Mucosa of descending colon (tissue), 3 donors: ENCODE data around the gene SLC9A4. TPM values are rescaled to one million over a fixed set of nuclear protein-coding genes. Genes with fewer than 3 reads are reported as not detected.
"Not testable (repeated sequence)": the region's sequence is repeated elsewhere in the genome, so short reads cannot be mapped to it uniquely, and the experiment has no call there.

Experiments
- ATAC-seq: fragments of 200-7000 bp; cut with Tn5 transposase; one replicate; pipeline ENCODE4 v1.9.1; 2020; ENCODE audit warnings: mild to moderate bottlenecking, moderate library complexity
- DNase-seq, 3 donors: peaks; one replicate each; pipeline ENCODE4 v3.0.0-alpha.2; 2020
- H3K36me3 ChIP-seq: fragments of 200-600 bp; one replicate; pipeline ENCODE4 v1.8.0; 2021; ENCODE audit warnings: low read depth, mild to moderate bottlenecking
- H3K4me1 ChIP-seq: fragments of 200-600 bp; one replicate; pipeline ENCODE4 v1.8.0; 2021; ENCODE audit warnings: low read depth, mild to moderate bottlenecking
- H3K4me3 ChIP-seq: fragments of 200-600 bp; one replicate; pipeline ENCODE4 v1.8.0; 2021; ENCODE audit warnings: mild to moderate bottlenecking
- H3K9me3 ChIP-seq: fragments of 200-600 bp; one replicate; pipeline ENCODE4 v1.8.0; 2021; ENCODE audit warnings: mild to moderate bottlenecking
- intact Hi-C, 2 donors: fragments of 100-400 bp; cut with DNase I in 1 of 2; cut with micrococcal nuclease in 1 of 2; formaldehyde crosslinking; loops; one replicate each; pipeline versions ENCODE4 v1.11.0 to v1.11.1; 2022; cut with DNase I, micrococcal nuclease
- total RNA-seq, 3 donors: library from RNA; stranded (reverse); fragmentation: NEBNext Ultra II Directional in 2 of 3; extraction: Animal tissue kit (Norgen Biotek cat#: 25700) in 2 of 3; gene quantifications; one replicate each; pipeline versions ENCODE4 v1.2.1 to v1.2.4, GENCODE V29; 2021 to 2023
- TF ChIP-seq, protein P1 (sequence below): fragments of 200-600 bp; IDR thresholded peaks from one replicate; pipeline ENCODE4 v1.8.0; 2022; ENCODE audit warnings: antibody characterized with exemption, mild to moderate bottlenecking
- donor health status: DM: no; HTN: no; CAD: no; lungs with moderate emphysema.
- donor health status: DM: no; HTN: no; CAD: no.
- donor health status: DM: no; HTN: yes; CAD: no.

Gene SLC9A4
- total RNA-seq, 3 donors from 2014 or later = 0.17 to 0.32 TPM; not detected in 1

DNA sequence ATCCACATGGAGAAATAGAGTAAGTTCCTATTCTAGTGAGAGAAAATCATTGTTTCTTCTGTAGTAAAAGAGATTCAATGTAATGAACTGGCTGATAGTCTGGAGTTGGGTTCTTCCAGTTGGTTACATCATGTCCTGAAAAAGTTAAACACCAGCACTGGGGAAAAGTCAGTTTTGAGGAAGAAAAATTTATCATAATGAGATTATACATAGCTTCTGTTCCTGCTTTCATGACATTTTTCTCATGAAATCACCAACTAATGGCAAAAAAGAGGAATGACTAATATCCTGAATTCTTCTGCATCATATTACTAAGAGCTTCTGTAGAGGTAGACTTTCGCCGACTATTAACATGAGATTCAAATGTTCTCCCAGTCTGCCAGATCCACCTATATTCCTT lies 77.1 kb downstream of the SLC9A4 start:
- peaks cover 13% of the 10 kb centered on the region for H3K9me3 ChIP-seq
- H3K4me3 ChIP-seq = no peak overlapping the region
- intact Hi-C loops = no loop called here
- no peak for DNase-seq
- ATAC-seq = no peak
- TF ChIP-seq, protein P1, sequence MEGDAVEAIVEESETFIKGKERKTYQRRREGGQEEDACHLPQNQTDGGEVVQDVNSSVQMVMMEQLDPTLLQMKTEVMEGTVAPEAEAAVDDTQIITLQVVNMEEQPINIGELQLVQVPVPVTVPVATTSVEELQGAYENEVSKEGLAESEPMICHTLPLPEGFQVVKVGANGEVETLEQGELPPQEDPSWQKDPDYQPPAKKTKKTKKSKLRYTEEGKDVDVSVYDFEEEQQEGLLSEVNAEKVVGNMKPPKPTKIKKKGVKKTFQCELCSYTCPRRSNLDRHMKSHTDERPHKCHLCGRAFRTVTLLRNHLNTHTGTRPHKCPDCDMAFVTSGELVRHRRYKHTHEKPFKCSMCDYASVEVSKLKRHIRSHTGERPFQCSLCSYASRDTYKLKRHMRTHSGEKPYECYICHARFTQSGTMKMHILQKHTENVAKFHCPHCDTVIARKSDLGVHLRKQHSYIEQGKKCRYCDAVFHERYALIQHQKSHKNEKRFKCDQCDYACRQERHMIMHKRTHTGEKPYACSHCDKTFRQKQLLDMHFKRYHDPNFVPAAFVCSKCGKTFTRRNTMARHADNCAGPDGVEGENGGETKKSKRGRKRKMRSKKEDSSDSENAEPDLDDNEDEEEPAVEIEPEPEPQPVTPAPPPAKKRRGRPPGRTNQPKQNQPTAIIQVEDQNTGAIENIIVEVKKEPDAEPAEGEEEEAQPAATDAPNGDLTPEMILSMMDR = no peak
- H3K36me3 ChIP-seq = no peaks in the 10 kb centered on the region
- no peaks in the 10 kb centered on the region for H3K4me1 ChIP-seq

DNA sequence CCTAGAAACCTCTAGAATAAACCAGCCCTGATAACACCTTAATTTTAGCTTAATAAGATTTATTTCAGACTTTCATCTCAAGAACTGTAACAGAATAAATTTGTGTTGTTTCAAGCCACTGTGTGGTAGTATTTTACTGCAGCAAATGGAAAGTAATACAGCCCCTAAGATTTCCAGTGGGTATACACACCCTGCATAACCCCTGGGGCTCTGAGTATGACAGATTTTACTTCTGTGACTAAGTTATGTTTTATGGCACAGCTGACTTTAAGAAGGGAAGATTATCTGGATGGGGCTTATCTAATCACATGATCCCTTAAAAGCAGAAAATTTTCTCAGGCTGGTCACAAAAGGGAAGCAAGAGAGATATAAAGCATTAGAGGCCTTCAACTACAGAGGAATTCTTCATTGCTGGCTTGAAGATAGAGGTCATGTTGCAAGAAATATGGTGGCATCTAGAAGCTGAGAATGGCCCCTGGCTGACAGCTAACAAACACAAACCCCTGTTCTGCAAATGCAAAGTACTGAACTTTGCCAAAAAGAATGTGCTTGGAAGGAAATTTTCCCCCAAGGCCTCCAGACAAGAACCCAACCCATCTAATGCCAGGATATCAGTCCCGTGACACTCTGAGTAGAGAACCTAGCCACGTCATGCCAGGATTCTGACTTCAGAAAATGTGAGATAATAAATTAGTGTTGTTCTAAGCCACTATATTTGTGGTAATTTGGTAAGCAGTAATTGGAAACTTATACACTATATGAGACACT lies 78.5 kb downstream of the SLC9A4 start:
- TF ChIP-seq, protein P1 = no peak
- no peak for DNase-seq
- intact Hi-C loops = no loop called here

DNA sequence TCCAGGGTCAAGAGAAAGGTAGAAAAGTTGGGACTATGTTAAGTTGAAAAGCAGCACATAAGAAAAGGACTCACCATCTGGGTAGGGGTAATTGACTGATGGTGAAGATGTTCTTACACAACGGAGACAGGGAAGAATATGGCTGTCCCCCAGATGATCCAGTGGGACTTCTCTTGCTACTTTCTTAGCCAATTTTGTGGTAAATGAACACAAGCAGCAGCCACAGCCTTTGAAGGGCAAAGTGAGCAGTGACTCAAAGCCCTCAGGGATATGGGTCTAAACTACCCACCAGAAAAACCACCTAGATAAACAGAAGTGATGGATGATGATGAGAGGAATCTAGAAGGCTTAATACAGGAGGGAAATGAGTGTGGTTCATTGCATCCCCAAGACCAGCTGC lies 80.6 kb downstream of the SLC9A4 start:
- intact Hi-C loops = no loop called here

More for the DNA sequence above, 78.5 kb downstream of the SLC9A4 start:
- Histone ChIP-seq H3K9me3 (peaks cover 13% of the 10 kb centered on the region), H3K4me3 (no peak overlapping the region), H3K36me3 (no peaks in the 10 kb centered on the region), H3K4me1 (no peaks in the 10 kb centered on the region)
- no peak for ATAC-seq

DNA sequence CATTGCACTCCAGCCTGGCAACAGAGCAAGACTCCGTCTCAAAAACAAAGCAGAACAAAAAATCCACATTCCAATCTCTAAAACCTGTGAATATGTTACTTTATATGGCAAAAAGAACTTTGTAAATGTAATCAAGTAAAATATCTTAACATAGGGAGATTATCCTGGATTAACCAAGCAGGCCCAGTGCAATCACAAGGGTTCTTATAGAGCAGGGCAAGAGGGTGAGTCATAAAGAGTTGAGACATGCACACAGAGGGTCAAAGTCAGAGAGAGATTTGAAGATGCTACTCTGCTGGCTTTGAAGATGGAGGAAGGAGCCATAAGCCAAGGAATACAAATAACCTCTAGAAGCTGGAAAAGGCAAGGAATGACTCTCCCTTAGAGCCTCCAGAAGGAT lies 85.4 kb downstream of the SLC9A4 start:
- TF ChIP-seq, protein P1 = no peak
- H3K4me3 ChIP-seq = no peak overlapping the region
- no peaks in the 10 kb centered on the region for H3K36me3 ChIP-seq
- H3K9me3 ChIP-seq = no peaks in the 10 kb centered on the region
- H3K4me1 ChIP-seq = no peaks in the 10 kb centered on the region
- no peak for ATAC-seq
- no peak for DNase-seq
- intact Hi-C loops = no loop called here

More for the DNA sequence above, 80.6 kb downstream of the SLC9A4 start:
- no peak for DNase-seq
- H3K4me3 ChIP-seq = no peak overlapping the region
- no peak for ATAC-seq
- H3K9me3 ChIP-seq = peaks cover 10% of the 10 kb centered on the region
- TF ChIP-seq, protein P1 = no peak
- no peaks in the 10 kb centered on the region for H3K36me3 ChIP-seq
- no peaks in the 10 kb centered on the region for H3K4me1 ChIP-seq

DNA sequence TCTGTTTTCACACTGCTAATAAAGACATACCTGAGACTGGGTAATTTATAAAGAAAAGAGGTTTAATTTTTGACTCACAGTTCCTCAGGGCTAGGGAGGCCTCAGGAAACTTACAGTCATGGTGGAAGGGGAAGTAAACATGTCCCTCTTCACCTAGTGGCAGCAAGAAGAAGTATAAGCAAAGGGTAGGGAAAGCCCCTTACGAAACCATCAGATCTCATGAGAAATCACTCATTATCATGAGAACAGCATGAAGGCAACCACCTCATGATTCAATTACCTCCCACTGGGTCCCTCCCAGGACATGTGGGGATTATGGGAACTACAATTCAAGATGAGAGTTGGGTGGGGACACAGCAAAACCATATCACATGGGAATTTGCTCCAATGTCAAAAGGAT lies 89.5 kb downstream of the SLC9A4 start:
- H3K9me3 ChIP-seq, H3K36me3 ChIP-seq, ATAC-seq, DNase-seq, H3K4me3 ChIP-seq, intact Hi-C loops, H3K4me1 ChIP-seq: not testable (repeated sequence)

DNA sequence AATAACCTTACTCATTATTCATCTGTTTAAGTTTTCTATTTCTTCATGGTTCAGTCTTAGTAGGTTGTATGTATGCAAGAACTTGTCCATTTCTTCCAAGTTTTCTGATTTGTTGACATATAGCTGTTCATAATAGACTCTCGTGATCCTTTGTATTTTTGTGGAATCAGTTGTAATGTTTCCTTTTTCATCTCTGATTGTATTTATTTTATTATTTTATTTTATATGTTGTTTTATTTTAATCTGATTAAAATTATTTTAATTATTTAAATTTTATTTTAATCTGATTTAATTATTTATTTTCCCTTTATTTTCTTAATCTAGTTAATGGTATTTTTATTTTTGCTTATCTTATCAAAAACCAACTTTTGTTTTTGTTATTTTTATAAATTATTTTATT lies 102.9 kb downstream of the SLC9A4 start:
- intact Hi-C loops = no loop called here
- Histone ChIP-seq H3K4me1 (no peaks in the 10 kb centered on the region), H3K4me3 (no peak overlapping the region), H3K9me3 (peaks cover 3% of the 10 kb centered on the region), H3K36me3 (no peaks in the 10 kb centered on the region)
- DNase-seq (no peak), ATAC-seq (no peak)
- TF ChIP-seq, protein P1 = no peak
